Measurements from ENCODE around the gene CALD1.

DNA sequence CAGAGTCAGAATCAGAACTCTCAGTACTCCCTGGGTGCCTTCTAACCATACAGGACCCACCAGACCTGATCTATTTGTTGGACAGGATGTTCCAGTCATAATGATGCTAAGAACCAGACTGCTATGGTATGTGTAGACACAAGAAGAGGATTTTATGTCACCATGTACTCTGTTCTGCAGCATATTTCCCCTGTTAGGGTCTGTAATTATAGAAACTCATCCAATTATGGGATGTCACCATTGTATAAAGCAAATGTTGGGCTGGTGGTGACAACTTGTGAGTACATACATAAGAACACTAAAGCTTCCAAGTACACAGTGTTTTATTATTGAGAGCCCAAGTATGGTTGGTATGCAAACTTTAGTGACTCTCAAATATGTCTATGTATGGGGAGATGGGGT is 139.8 kb downstream of the CALD1 start:
- TF ChIP-seq, protein P1, sequence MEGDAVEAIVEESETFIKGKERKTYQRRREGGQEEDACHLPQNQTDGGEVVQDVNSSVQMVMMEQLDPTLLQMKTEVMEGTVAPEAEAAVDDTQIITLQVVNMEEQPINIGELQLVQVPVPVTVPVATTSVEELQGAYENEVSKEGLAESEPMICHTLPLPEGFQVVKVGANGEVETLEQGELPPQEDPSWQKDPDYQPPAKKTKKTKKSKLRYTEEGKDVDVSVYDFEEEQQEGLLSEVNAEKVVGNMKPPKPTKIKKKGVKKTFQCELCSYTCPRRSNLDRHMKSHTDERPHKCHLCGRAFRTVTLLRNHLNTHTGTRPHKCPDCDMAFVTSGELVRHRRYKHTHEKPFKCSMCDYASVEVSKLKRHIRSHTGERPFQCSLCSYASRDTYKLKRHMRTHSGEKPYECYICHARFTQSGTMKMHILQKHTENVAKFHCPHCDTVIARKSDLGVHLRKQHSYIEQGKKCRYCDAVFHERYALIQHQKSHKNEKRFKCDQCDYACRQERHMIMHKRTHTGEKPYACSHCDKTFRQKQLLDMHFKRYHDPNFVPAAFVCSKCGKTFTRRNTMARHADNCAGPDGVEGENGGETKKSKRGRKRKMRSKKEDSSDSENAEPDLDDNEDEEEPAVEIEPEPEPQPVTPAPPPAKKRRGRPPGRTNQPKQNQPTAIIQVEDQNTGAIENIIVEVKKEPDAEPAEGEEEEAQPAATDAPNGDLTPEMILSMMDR (conservative IDR thresholded peaks at IDR 0.05; ENCODE audit: low read depth, low read length): no peak
- TF ChIP-seq EZH2 (IDR thresholded peaks at IDR 0.05; ENCODE audit: borderline replicate concordance, low read depth, low read length, poor library complexity, severe bottlenecking): no peak
